Bone marrow (tissue), 2 donors: Measurements from ENCODE around the gene CEMIP.

ENCODE experiments used
- DNase-seq, 2 donors: peaks; one replicate each; lab custom pipeline; 2025; lab: John Stamatoyannopoulos, UW

Gene CEMIP

GRCh38 chr15:80778964-80779657 lies at the start of gene CEMIP:
Gene CEMIP, plus strand, starts transcription at chr15:80779370. Its CDS starts 94,510 bp downstream, at chr15:80873880.
- DNase-seq: peak; percentile 43 to 69

- no peak for DNase-seq
These were observed 48.8 kb upstream of the CEMIP start for GRCh38 chr15:80730387-80730786.

GRCh38 chr15:80730926-80731325 lies 48.2 kb upstream of the CEMIP start:
- DNase-seq: peak in 1 of 2 donors; percentile 76

- DNase-seq: no peak
These were observed 47.0 kb upstream of the CEMIP start for GRCh38 chr15:80732167-80732566.

GRCh38 chr15:80732818-80733217 lies 46.4 kb upstream of the CEMIP start:
- DNase-seq: no peak

- no peak for DNase-seq
These were observed 45.7 kb upstream of the CEMIP start for GRCh38 chr15:80733460-80733859.

GRCh38 chr15:80735344-80735743 lies 43.8 kb upstream of the CEMIP start:
- DNase-seq: no peak

GRCh38 chr15:80736560-80736959 lies 42.6 kb upstream of the CEMIP start:
- DNase-seq: no peak

- DNase-seq: no peak
These were observed 39.3 kb upstream of the CEMIP start for GRCh38 chr15:80739919-80740318.

GRCh38 chr15:80742081-80742480 lies 37.1 kb upstream of the CEMIP start:
- DNase-seq: no peak

GRCh38 chr15:80743189-80743833 lies 35.9 kb upstream of the CEMIP start:
- no peak for DNase-seq

GRCh38 chr15:80744415-80744814 lies 34.8 kb upstream of the CEMIP start:
- no peak for DNase-seq

- no peak for DNase-seq
These were observed 34.3 kb upstream of the CEMIP start for GRCh38 chr15:80744826-80745225.

- DNase-seq: no peak
These were observed 33.3 kb upstream of the CEMIP start for GRCh38 chr15:80745888-80746287.

GRCh38 chr15:80747317-80748053 lies 31.7 kb upstream of the CEMIP start:
- no peak for DNase-seq

GRCh38 chr15:80749589-80749988 lies 29.6 kb upstream of the CEMIP start:
- DNase-seq: no peak

GRCh38 chr15:80750575-80750974 lies 28.6 kb upstream of the CEMIP start:
- no peak for DNase-seq

- DNase-seq: no peak
These were observed 27.0 kb upstream of the CEMIP start for GRCh38 chr15:80752204-80752603.

- no peak for DNase-seq
These were observed 26.0 kb upstream of the CEMIP start for GRCh38 chr15:80753161-80753560.

GRCh38 chr15:80754014-80754413 lies 25.2 kb upstream of the CEMIP start:
- no peak for DNase-seq

- DNase-seq: no peak
These were observed 23.3 kb upstream of the CEMIP start for GRCh38 chr15:80755885-80756284.

GRCh38 chr15:80758130-80758745 lies 20.9 kb upstream of the CEMIP start:
- DNase-seq: peak in 1 of 2 donors; percentile 21

- peak in 1 of 2 donors; percentile 64 for DNase-seq
These were observed 18.2 kb upstream of the CEMIP start for GRCh38 chr15:80760960-80761359.
